Forelimb muscle (tissue), 1 donor: ENCODE measurements around the gene LAG3. TPM values are rescaled to one million over a fixed set of nuclear protein-coding genes. Genes with fewer than 3 reads are reported as not detected.
A peak's percentile ranks its signal among the peaks of the same experiment; 100 is the strongest.

ENCODE experiments used
- DNase-seq: peaks from one replicate; pipeline ENCODE4 v3.0.0-alpha.2; 2013; ENCODE audit warnings: low read depth
- polyA plus RNA-seq: library from polyadenylated mRNA; unstranded; fragments of 120-200 nt; gene quantifications from one replicate; pipeline ENCODE4 v1.2.1, GENCODE V29; 2013; ENCODE audit not compliant: insufficient read length

The LAG3 gene
- polyA plus RNA-seq, 1 donor: 0.70 TPM

- DNase-seq: no peak
Measured at GRCh38 chr12:6823182-6824084, 51.1 kb downstream of the LAG3 start.

- DNase-seq: no peak
Measured at GRCh38 chr12:6824085-6824775, 51.9 kb downstream of the LAG3 start.

- no peak for DNase-seq
Measured at GRCh38 chr12:6824901-6825381, 52.6 kb downstream of the LAG3 start.

- peak; percentile 78 for DNase-seq
Measured at GRCh38 chr12:6825398-6826124, 53.2 kb downstream of the LAG3 start.

DNA sequence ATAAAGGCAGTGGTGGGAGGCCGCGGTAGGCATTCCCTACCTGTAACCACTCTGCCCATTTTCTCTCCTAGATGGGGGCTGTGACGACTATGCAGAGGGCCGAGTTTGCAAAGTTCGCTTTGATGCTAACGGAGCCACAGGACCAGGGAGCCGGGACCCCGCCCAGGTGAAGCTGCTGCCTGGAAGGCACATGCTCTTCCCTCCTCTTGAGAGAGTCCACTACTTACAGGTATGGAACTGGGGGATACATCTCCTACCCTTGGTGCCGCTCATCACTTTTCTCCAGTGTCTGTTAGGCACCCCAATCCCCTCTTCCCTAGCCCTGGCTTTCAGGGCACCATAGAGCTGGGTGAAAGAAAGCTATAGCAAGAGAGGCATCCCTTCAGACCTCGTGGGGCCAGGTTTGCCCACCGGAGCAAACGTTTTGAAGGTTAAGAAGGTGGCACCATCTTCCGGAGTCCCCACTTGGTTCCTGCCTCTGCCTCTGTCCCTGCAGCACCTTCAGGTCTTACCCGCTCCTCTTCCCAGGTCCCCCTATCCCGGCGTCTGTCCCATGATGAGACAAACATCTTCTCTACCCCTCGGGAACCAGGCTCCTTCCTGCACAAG lies 53.9 kb downstream of the LAG3 start:
- no peak for DNase-seq

DNA sequence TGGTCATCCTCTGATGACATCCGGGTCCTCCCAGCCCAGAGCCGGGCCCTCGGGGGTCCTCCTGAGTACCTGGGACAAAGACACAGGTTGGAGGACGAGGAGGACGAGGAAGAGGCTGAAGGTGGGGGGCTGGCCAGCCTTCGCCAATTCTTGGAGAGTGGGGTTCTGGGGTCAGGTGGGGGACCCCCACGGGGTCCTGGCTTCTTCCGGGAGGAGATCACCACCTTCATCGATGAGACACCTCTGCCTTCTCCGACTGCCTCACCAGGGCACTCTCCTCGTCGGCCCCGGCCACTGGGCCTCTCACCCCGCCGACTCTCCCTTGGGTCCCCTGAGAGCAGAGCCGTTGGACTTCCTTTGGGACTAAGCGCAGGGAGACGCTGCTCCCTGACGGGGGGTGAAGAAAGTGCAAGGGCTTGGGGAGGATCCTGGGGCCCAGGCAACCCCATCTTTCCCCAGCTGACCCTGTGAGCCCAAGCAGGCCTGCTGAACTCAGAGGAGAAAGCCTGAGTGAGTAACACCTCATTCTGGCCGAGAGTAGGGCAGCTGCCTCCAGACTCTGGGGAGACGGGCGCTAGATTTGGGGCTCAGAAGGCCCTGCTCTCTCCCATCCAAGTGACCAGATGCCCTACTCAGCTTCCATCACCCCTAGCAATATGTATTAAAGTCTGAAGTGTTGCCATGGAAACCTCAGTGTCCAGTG lies 54.6 kb downstream of the LAG3 start:
- no peak for DNase-seq

DNA sequence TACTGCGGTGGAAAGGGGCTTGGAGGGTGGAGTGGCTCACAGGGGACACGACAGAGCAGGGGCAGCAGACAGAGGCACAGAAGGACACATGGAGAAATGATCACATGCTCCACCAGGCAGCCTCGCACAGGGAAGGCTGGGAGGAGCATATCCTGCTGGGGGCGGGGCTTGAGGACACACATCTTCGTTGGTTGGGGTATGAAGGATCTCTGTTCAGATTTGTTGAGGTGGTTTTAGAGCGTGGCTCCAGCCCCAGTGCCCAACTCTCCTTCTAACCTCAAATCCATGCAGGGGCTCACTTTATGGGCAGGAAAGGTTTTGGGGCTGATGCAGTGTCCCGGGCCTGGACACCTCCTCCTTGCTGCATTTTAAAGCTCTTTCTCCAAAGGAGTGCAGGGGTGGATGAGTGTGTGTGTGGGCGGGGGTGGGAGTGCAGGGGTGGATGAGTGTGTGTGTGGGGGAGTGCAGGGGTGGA lies 55.2 kb downstream of the LAG3 start:
- DNase-seq: peak; percentile 32

Other genes starting within 250 kb of the LAG3 start
- gene GAPDH, start 238.0 kb upstream of the LAG3 start, polyA plus RNA-seq: 5,430 TPM
- 34.7 TPM for gene IFFO1, start 216.5 kb upstream of the LAG3 start, polyA plus RNA-seq
- 26.0 TPM for gene NOP2, start 204.2 kb upstream of the LAG3 start, polyA plus RNA-seq
- 158 TPM for gene CHD4, start 165.1 kb upstream of the LAG3 start, polyA plus RNA-seq
- gene LPAR5, start 136.6 kb upstream of the LAG3 start, polyA plus RNA-seq: 1.1 TPM
- 2.0 TPM for gene ACRBP, start 125.1 kb upstream of the LAG3 start, polyA plus RNA-seq
- 46.6 TPM for gene ING4, start 109.4 kb upstream of the LAG3 start, polyA plus RNA-seq
- gene ZNF384, start 83.1 kb upstream of the LAG3 start, polyA plus RNA-seq: 47.0 TPM
- gene PIANP, start 71.7 kb upstream of the LAG3 start, polyA plus RNA-seq: 3.2 TPM
- 63.3 TPM for gene COPS7A, start 48.5 kb upstream of the LAG3 start, polyA plus RNA-seq
- 130 TPM for gene MLF2, start 19.4 kb upstream of the LAG3 start, polyA plus RNA-seq
- gene PTMS, start 6.2 kb upstream of the LAG3 start, polyA plus RNA-seq: 373 TPM
- gene CD4, start 17.0 kb downstream of the LAG3 start, polyA plus RNA-seq: 5.6 TPM
- 16.8 TPM for gene GPR162, start 49.3 kb downstream of the LAG3 start, polyA plus RNA-seq
- 40.3 TPM for gene P3H3, start 55.9 kb downstream of the LAG3 start, polyA plus RNA-seq
- gene GNB3, start 68.4 kb downstream of the LAG3 start, polyA plus RNA-seq: 32.4 TPM
- gene CDCA3, start 78.8 kb downstream of the LAG3 start, polyA plus RNA-seq: 17.5 TPM
- gene USP5, start 79.6 kb downstream of the LAG3 start, polyA plus RNA-seq: 62.2 TPM
- gene TPI1, start 95.0 kb downstream of the LAG3 start, polyA plus RNA-seq: 1,115 TPM
- gene SPSB2, start 100.8 kb downstream of the LAG3 start, polyA plus RNA-seq: 8.9 TPM
- gene LRRC23, start 132.3 kb downstream of the LAG3 start, polyA plus RNA-seq: 10.5 TPM
- 6.1 TPM for gene ENO2, start 142.1 kb downstream of the LAG3 start, polyA plus RNA-seq
- 70.4 TPM for gene ATN1, start 155.4 kb downstream of the LAG3 start, polyA plus RNA-seq
- gene RNU7-1, start 171.3 kb downstream of the LAG3 start, polyA plus RNA-seq: not detected
- 155 TPM for gene C12orf57, start 171.5 kb downstream of the LAG3 start, polyA plus RNA-seq
- gene PTPN6, start 178.8 kb downstream of the LAG3 start, polyA plus RNA-seq: 5.0 TPM
- gene PHB2, start 198.1 kb downstream of the LAG3 start, polyA plus RNA-seq: 304 TPM
- 28.8 TPM for gene EMG1, start 198.4 kb downstream of the LAG3 start, polyA plus RNA-seq
- gene LPCAT3, start 246.0 kb downstream of the LAG3 start, polyA plus RNA-seq: 20.1 TPM